ENCODE results near the gene WRAP73. TPM values are rescaled to one million over a fixed set of nuclear protein-coding genes. Genes with fewer than 3 reads are reported as not detected.
"Not testable (repeated sequence)": the region's sequence is repeated elsewhere in the genome, so short reads cannot be mapped to it uniquely, and the experiment has no call there.

Gene WRAP73
- total RNA-seq, 1 donor from 2014 or later = 14.6 TPM

GRCh38 chr1:3623441-3624199 lies 26.3 kb downstream of the WRAP73 start:
- DNase-seq (ENCODE audit: missing footprints) = peak; percentile 58
- intact Hi-C loops (cut with DNase I) = loop anchor here (5.0 to 10.0 kb wide), 2 partner anchors 99 to 171 kb away; partner anchors contain the start of gene LRRC47
- no peak for ATAC-seq

GRCh38 chr1:3622102-3622501 lies 27.8 kb downstream of the WRAP73 start:
- intact Hi-C loops (cut with DNase I) = loop anchor here (5.0 to 10.0 kb wide), 2 partner anchors 100 to 173 kb away; partner anchors contain the start of gene LRRC47
- DNase-seq (ENCODE audit: missing footprints); ATAC-seq: not testable (repeated sequence)

GRCh38 chr1:3621151-3621671 lies 28.7 kb downstream of the WRAP73 start:
- not testable (repeated sequence) for ATAC-seq; DNase-seq (ENCODE audit: missing footprints)
- intact Hi-C loops (cut with DNase I) = loop anchor here (5.0 to 10.0 kb wide), 2 partner anchors 101 to 174 kb away; partner anchors contain the start of gene LRRC47

GRCh38 chr1:3620708-3621107 lies 29.2 kb downstream of the WRAP73 start:
- DNase-seq (ENCODE audit: missing footprints) = no peak
- intact Hi-C loops (cut with DNase I) = loop anchor here (5.0 to 10.0 kb wide), 2 partner anchors 102 to 174 kb away; partner anchors contain the start of gene LRRC47
- ATAC-seq = no peak

GRCh38 chr1:3618881-3619671 lies 30.8 kb downstream of the WRAP73 start:
- intact Hi-C loops (cut with DNase I) = loop anchor here (1.0 kb wide), 2 partner anchors 54 to 128 kb away; no protein-coding TSS in a partner anchor
- ATAC-seq = peak; percentile 64

GRCh38 chr1:3618531-3618880 lies 31.4 kb downstream of the WRAP73 start:
- intact Hi-C loops (cut with DNase I) = no loop called here
- ATAC-seq = no peak

More at GRCh38 chr1:3618881-3619671, 30.8 kb downstream of the WRAP73 start:
- DNase-seq (ENCODE audit: missing footprints) = no peak

GRCh38 chr1:3617806-3618345 lies 32.0 kb downstream of the WRAP73 start:
- ATAC-seq = no peak
- DNase-seq (ENCODE audit: missing footprints) = no peak
- intact Hi-C loops (cut with DNase I) = no loop called here

More at GRCh38 chr1:3618531-3618880, 31.4 kb downstream of the WRAP73 start:
- DNase-seq (ENCODE audit: missing footprints) = no peak

GRCh38 chr1:3616861-3617260 lies 33.0 kb downstream of the WRAP73 start:
- intact Hi-C loops (cut with DNase I) = no loop called here
- DNase-seq (ENCODE audit: missing footprints) = no peak
- no peak for ATAC-seq

- DNase-seq (ENCODE audit: missing footprints) (no peak), ATAC-seq (no peak)
- intact Hi-C loops (cut with DNase I) = no loop called here
Measured at GRCh38 chr1:3614755-3615742, 34.9 kb downstream of the WRAP73 start.

- intact Hi-C loops (cut with DNase I) = no loop called here
- ATAC-seq (no peak), DNase-seq (ENCODE audit: missing footprints) (no peak)
Measured at GRCh38 chr1:3612123-3612522, 37.8 kb downstream of the WRAP73 start.

- no peak for DNase-seq (ENCODE audit: missing footprints)
- intact Hi-C loops (cut with DNase I) = no loop called here
Measured at GRCh38 chr1:3611170-3612019, 38.5 kb downstream of the WRAP73 start, which contains the start of gene MEGF6. TSS of gene MEGF6 (minus strand) at chr1:3611508. CDS start at chr1:3611268, 240 bp downstream.

GRCh38 chr1:3610527-3611169 lies 39.3 kb downstream of the WRAP73 start:
- DNase-seq (ENCODE audit: missing footprints) (no peak), ATAC-seq (no peak)
- intact Hi-C loops (cut with DNase I) = no loop called here

More at GRCh38 chr1:3611170-3612019, 38.5 kb downstream of the WRAP73 start, which contains the start of gene MEGF6:
- peak; percentile 55 for ATAC-seq

- no peak for DNase-seq (ENCODE audit: missing footprints)
- no peak for ATAC-seq
- intact Hi-C loops (cut with DNase I) = no loop called here
Measured at GRCh38 chr1:3609769-3610526, 40.0 kb downstream of the WRAP73 start.

GRCh38 chr1:3609016-3609768 lies 40.7 kb downstream of the WRAP73 start:
- intact Hi-C loops (cut with DNase I) = no loop called here
- no peak for ATAC-seq
- DNase-seq (ENCODE audit: missing footprints) = no peak

- DNase-seq (ENCODE audit: missing footprints) (no peak), ATAC-seq (no peak)
- intact Hi-C loops (cut with DNase I) = no loop called here
Measured at GRCh38 chr1:3608154-3608553, 41.7 kb downstream of the WRAP73 start.

Measured in Right ventricle myocardium inferior (tissue), 1 donor.